HG03039 (cell line): ENCODE measurements around the gene NAB2.
"Not testable (repeated sequence)": the region's sequence is repeated elsewhere in the genome, so short reads cannot be mapped to it uniquely, and the experiment has no call there.

Experiments
- ATAC-seq: cut with Tn5 transposase; IDR thresholded peaks from one replicate; pipeline ENCODE4 v1.9.1; 2021; ENCODE audit warnings: mild to moderate bottlenecking, moderate library complexity; ENCODE audit not compliant: unreplicated experiment

NAB2 gene

GRCh38 chr12:57109207-57110103 lies 20.5 kb downstream of the NAB2 start:
- ATAC-seq = no peak

- ATAC-seq = no peak
Observed at GRCh38 chr12:57110104-57111030, 21.5 kb downstream of the NAB2 start.

- ATAC-seq = peak; percentile 41
Observed at GRCh38 chr12:57111031-57111734, 22.3 kb downstream of the NAB2 start, which contains the start of gene STAT6. Gene STAT6, minus strand, starts transcription at chr12:57111362. Its CDS starts 3,084 bp downstream, at chr12:57108278.

- peak; percentile 46 for ATAC-seq
Observed at GRCh38 chr12:57112492-57113294, 23.8 kb downstream of the NAB2 start.

GRCh38 chr12:57116580-57117281 lies 27.8 kb downstream of the NAB2 start:
- no peak for ATAC-seq

GRCh38 chr12:57118711-57119271 lies 29.9 kb downstream of the NAB2 start:
- no peak for ATAC-seq

GRCh38 chr12:57119294-57120085 lies 30.6 kb downstream of the NAB2 start:
- no peak for ATAC-seq

- ATAC-seq = not testable (repeated sequence)
Observed at GRCh38 chr12:57120718-57121117, 31.8 kb downstream of the NAB2 start.

GRCh38 chr12:57123813-57124212 lies 34.9 kb downstream of the NAB2 start:
- ATAC-seq = no peak

- no peak for ATAC-seq
Observed at GRCh38 chr12:57124261-57124877, 35.5 kb downstream of the NAB2 start.

GRCh38 chr12:57126061-57126460 lies 37.1 kb downstream of the NAB2 start:
- ATAC-seq = no peak

- ATAC-seq = no peak
Observed at GRCh38 chr12:57126561-57126960, 37.6 kb downstream of the NAB2 start.

- no peak for ATAC-seq
Observed at GRCh38 chr12:57127101-57127725, 38.3 kb downstream of the NAB2 start.

GRCh38 chr12:57127726-57128518 lies 39.0 kb downstream of the NAB2 start, which contains the start of gene LRP1:
Gene LRP1, plus strand, starts transcription at chr12:57128483. Its CDS starts 482 bp downstream, at chr12:57128965.
- no peak for ATAC-seq

GRCh38 chr12:57128519-57129247 lies 39.8 kb downstream of the NAB2 start:
- ATAC-seq = no peak

GRCh38 chr12:57129321-57129842 lies 40.5 kb downstream of the NAB2 start:
- ATAC-seq = no peak
